ENCODE measurements around the gene RAD9A. TPM values are rescaled to one million over a fixed set of nuclear protein-coding genes. Genes with fewer than 3 reads are reported as not detected.
A peak's percentile ranks its signal among the peaks of the same experiment; 100 is the strongest.

Gene RAD9A
- total and polyA plus RNA-seq, 9 of the 15 experiments (the other 6 are each of a cell fraction or from before 2014, with no cell fraction given) = 1.4 to 41.2 (median 16.1) TPM

DNA sequence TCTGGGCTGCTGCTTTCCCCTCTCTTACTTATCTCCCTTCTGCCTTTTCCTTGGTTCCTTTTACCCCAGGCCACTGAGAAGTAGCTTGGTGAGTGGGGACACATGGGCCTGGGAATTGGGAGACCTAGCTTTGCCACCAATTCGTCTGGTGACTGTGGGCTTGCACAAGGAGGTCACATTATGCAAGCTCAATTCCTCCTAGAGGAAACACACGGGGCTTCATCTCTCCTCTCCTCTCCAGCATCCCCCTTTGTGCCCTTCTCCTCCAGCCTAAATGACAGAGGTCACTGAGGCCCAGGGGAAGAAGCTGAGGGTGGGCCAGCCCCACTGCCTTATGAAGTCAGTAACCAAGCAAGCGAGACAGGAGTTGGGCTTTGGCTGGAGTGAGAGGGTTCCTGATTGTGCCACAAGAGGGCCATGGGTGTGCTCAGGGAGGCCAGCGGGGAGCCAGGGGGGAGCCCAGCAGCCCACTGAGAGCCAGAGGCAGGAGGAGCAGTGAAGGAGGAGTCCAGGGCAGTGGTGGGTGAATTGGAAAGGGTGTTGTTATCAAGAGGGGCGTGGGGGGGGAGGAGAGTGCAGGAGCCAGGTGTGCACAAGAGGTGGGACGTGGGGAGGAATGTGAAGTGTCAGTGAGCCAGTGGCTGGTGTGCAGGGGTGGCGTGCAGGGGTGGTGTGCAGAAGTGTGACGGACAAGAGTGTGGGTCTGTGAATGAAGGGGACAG, 20.4 kb upstream of the RAD9A start (continued):
- TF ChIP-seq SREBF2 (CRISPR knock-in tag; IDR thresholded peaks at IDR 0.05) (no peak), NBN (IDR thresholded peaks at IDR 0.05; ENCODE audit: low read depth) (no peak), CBX8 (IDR thresholded peaks at IDR 0.05; ENCODE audit: borderline replicate concordance, extremely low read depth, low read depth, low read length, poor library complexity, severe bottlenecking) (no peak), ZNF354B (CRISPR knock-in tag; IDR thresholded peaks at IDR 0.05) (no peak), JUNB (CRISPR knock-in tag; conservative IDR thresholded peaks at IDR 0.05) (no peak), ZNF764 (CRISPR knock-in tag; IDR thresholded peaks at IDR 0.05; ENCODE audit: low read depth) (no peak), SP1 (CRISPR knock-in tag; IDR thresholded peaks at IDR 0.05) (no peak), CHD1 (IDR thresholded peaks at IDR 0.05; ENCODE audit: low read length) (no peak), SIRT6 (IDR thresholded peaks at IDR 0.05; ENCODE audit: low read depth, low read length) (no peak), ZBED1 (IDR thresholded peaks at IDR 0.05) (no peak), HDAC1 (IDR thresholded peaks at IDR 0.05) (peak in 1 of 2 experiments; percentile 36; a peak in 2 of 4 replicates), HDGF (IDR thresholded peaks at IDR 0.05) (peak; percentile 95), ZNF212 (CRISPR knock-in tag; IDR thresholded peaks at IDR 0.05) (no peak)
- TF ChIP-seq, protein P1, sequence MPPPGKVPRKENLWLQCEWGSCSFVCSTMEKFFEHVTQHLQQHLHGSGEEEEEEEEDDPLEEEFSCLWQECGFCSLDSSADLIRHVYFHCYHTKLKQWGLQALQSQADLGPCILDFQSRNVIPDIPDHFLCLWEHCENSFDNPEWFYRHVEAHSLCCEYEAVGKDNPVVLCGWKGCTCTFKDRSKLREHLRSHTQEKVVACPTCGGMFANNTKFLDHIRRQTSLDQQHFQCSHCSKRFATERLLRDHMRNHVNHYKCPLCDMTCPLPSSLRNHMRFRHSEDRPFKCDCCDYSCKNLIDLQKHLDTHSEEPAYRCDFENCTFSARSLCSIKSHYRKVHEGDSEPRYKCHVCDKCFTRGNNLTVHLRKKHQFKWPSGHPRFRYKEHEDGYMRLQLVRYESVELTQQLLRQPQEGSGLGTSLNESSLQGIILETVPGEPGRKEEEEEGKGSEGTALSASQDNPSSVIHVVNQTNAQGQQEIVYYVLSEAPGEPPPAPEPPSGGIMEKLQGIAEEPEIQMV (tag; conservative IDR thresholded peaks at IDR 0.05; ENCODE audit: low read depth) = no peak
- TF ChIP-seq, protein P2, sequence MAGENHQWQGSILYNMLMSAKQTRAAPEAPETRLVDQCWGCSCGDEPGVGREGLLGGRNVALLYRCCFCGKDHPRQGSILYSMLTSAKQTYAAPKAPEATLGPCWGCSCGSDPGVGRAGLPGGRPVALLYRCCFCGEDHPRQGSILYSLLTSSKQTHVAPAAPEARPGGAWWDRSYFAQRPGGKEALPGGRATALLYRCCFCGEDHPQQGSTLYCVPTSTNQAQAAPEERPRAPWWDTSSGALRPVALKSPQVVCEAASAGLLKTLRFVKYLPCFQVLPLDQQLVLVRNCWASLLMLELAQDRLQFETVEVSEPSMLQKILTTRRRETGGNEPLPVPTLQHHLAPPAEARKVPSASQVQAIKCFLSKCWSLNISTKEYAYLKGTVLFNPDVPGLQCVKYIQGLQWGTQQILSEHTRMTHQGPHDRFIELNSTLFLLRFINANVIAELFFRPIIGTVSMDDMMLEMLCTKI (IDR thresholded peaks at IDR 0.05; ENCODE audit: partially characterized antibody) = no peak
- TF ChIP-seq, protein P3, sequence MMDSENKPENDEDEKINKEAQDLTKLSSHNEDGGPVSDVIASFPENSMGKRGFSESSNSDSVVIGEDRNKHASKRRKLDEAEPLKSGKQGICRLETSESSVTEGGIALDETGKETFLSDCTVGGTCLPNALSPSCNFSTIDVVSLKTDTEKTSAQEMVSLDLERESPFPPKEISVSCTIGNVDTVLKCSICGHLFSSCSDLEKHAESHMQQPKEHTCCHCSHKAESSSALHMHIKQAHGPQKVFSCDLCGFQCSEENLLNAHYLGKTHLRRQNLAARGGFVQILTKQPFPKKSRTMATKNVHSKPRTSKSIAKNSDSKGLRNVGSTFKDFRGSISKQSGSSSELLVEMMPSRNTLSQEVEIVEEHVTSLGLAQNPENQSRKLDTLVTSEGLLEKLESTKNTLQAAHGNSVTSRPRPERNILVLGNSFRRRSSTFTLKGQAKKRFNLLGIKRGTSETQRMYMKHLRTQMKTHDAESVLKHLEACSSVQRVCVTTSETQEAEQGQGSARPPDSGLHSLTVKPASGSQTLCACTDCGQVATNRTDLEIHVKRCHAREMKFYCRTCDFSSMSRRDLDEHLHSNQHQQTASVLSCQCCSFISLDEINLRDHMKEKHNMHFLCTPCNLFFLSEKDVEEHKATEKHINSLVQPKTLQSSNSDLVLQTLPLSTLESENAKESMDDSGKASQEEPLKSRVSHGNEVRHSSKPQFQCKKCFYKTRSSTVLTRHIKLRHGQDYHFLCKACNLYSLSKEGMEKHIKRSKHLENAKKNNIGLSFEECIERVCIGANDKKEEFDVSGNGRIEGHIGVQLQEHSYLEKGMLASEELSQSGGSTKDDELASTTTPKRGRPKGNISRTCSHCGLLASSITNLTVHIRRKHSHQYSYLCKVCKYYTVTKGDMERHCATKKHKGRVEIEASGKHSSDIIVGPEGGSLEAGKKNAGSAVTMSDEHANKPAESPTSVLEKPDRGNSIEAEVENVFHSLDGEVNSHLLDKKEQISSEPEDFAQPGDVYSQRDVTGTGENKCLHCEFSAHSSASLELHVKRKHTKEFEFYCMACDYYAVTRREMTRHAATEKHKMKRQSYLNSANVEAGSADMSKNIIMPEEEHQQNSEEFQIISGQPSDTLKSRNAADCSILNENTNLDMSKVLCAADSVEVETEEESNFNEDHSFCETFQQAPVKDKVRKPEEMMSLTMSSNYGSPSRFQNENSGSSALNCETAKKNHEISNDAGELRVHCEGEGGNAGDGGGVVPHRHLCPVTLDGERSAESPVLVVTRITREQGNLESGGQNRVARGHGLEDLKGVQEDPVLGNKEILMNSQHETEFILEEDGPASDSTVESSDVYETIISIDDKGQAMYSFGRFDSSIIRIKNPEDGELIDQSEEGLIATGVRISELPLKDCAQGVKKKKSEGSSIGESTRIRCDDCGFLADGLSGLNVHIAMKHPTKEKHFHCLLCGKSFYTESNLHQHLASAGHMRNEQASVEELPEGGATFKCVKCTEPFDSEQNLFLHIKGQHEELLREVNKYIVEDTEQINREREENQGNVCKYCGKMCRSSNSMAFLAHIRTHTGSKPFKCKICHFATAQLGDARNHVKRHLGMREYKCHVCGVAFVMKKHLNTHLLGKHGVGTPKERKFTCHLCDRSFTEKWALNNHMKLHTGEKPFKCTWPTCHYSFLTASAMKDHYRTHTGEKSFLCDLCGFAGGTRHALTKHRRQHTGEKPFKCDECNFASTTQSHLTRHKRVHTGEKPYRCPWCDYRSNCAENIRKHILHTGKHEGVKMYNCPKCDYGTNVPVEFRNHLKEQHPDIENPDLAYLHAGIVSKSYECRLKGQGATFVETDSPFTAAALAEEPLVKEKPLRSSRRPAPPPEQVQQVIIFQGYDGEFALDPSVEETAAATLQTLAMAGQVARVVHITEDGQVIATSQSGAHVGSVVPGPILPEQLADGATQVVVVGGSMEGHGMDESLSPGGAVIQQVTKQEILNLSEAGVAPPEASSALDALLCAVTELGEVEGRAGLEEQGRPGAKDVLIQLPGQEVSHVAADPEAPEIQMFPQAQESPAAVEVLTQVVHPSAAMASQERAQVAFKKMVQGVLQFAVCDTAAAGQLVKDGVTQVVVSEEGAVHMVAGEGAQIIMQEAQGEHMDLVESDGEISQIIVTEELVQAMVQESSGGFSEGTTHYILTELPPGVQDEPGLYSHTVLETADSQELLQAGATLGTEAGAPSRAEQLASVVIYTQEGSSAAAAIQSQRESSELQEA (IDR thresholded peaks at IDR 0.05; ENCODE audit: low read depth) = no peak
